Trophoblast cell (in vitro differentiated cells and primary cell): ENCODE measurements around the gene AASDH.
A peak's percentile ranks its signal among the peaks of the same experiment; 100 is the strongest.

Experiments used
- DNase-seq, 2 donors: peaks; one replicate each; pipeline ENCODE4 v3.0.0-alpha.2; 2016
- H2AFZ ChIP-seq: 2 replicates; pipeline ENCODE4 v1.6.1; 2013; ENCODE audit warnings: low read length, moderate library complexity, mild to moderate bottlenecking; ENCODE audit not compliant: insufficient read depth, poor library complexity
- H2AK5ac ChIP-seq: 2 replicates; pipeline ENCODE4 v1.6.1; 2013; ENCODE audit warnings: mild to moderate bottlenecking, low read length
- H2BK120ac ChIP-seq: 2 replicates; pipeline ENCODE4 v1.6.1; 2013; ENCODE audit warnings: low read length, mild to moderate bottlenecking, moderate library complexity; ENCODE audit not compliant: insufficient read depth, poor library complexity
- H2BK12ac ChIP-seq: 2 replicates; pipeline ENCODE4 v1.6.1; 2013; ENCODE audit warnings: mild to moderate bottlenecking, low read length, moderate library complexity
- H2BK5ac ChIP-seq: 2 replicates; pipeline ENCODE4 v1.6.1; 2013; ENCODE audit warnings: low read length, low read depth, moderate library complexity, mild to moderate bottlenecking; ENCODE audit not compliant: poor library complexity
- H3K14ac ChIP-seq: 2 replicates; pipeline ENCODE4 v1.6.1; 2013; ENCODE audit warnings: mild to moderate bottlenecking, low read length
- H3K18ac ChIP-seq: 2 replicates; pipeline ENCODE4 v1.6.1; 2013; ENCODE audit warnings: mild to moderate bottlenecking, low read length
- H3K23ac ChIP-seq: 2 replicates; pipeline ENCODE4 v1.6.1; 2013; ENCODE audit warnings: low read length
- H3K27ac ChIP-seq: 2 replicates; pipeline ENCODE4 v1.5.1; 2013; ENCODE audit warnings: low read depth, mild to moderate bottlenecking, inconsistent platforms, low read length, moderate library complexity
- H3K27me3 ChIP-seq: 2 replicates; pipeline ENCODE4 v1.6.1; 2013; ENCODE audit warnings: inconsistent platforms, mild to moderate bottlenecking, low read length, moderate library complexity; ENCODE audit not compliant: insufficient read depth
- H3K36me3 ChIP-seq, 2 experiments: 1 replicate in 1 of 2; 2 replicates in 1 of 2; pipeline ENCODE4 v1.6.1; 2013; ENCODE audit warnings: low read length in 2 of 2, mild to moderate bottlenecking in 2 of 2, moderate library complexity in 1 of 2; ENCODE audit not compliant: insufficient read depth in 2 of 2, control insufficient read depth in 1 of 2
- H3K4ac ChIP-seq: 2 replicates; pipeline ENCODE4 v1.6.1; 2013; ENCODE audit warnings: low read depth, mild to moderate bottlenecking, low read length, moderate library complexity
- H3K4me1 ChIP-seq, 2 experiments: 1 replicate in 1 of 2; 2 replicates in 1 of 2; pipeline ENCODE4 v1.6.1; 2013; ENCODE audit warnings: low read length in 2 of 2, mild to moderate bottlenecking in 2 of 2, moderate library complexity in 1 of 2; ENCODE audit not compliant: insufficient read depth in 2 of 2, control insufficient read depth in 1 of 2
- H3K4me2 ChIP-seq: 2 replicates; pipeline ENCODE4 v1.6.1; 2013; ENCODE audit warnings: inconsistent platforms, mild to moderate bottlenecking, low read length, moderate library complexity
- H3K4me3 ChIP-seq: 2 replicates; pipeline ENCODE4 v1.5.1; 2013; ENCODE audit warnings: mild to moderate bottlenecking, low read depth, low read length, inconsistent platforms
- H3K79me1 ChIP-seq: one replicate; pipeline ENCODE4 v1.6.1; 2013; ENCODE audit warnings: low read length
- H3K79me2 ChIP-seq: 2 replicates; pipeline ENCODE4 v1.6.1; 2013; ENCODE audit warnings: low read length, mild to moderate bottlenecking; ENCODE audit not compliant: control insufficient read depth, insufficient read depth, poor library complexity
- H3K9ac ChIP-seq: 2 replicates; pipeline ENCODE4 v1.6.1; 2013; ENCODE audit warnings: mild to moderate bottlenecking, low read length
- H3K9me3 ChIP-seq: 2 replicates; pipeline ENCODE4 v1.6.1; 2013; ENCODE audit warnings: low read depth, mild to moderate bottlenecking, control low read depth, inconsistent platforms, low read length; ENCODE audit not compliant: insufficient read depth
- H4K12ac ChIP-seq: 2 replicates; pipeline ENCODE4 v1.6.1; 2013; ENCODE audit warnings: low read depth, mild to moderate bottlenecking, low read length, moderate library complexity
- H4K8ac ChIP-seq: 2 replicates; pipeline ENCODE4 v1.6.1; 2013; ENCODE audit warnings: low read depth, mild to moderate bottlenecking, low read length, moderate library complexity
- H4K91ac ChIP-seq: one replicate; pipeline ENCODE4 v1.6.1; 2013; ENCODE audit warnings: low read depth, mild to moderate bottlenecking, low read length, moderate library complexity
- WGBS: extraction: QIAGEN DNeasy Blood & Tissue Kit; methylation state at CpG from one replicate; pipeline ENCODE4 v1.1.7; 2013; ENCODE audit warnings: missing lambda C conversion rate; ENCODE audit not compliant: insufficient read length, insufficient coverage; ENCODE audit errors: extremely low coverage; 5-methylcytosine and 5-hydroxymethylcytosine counted together

AASDH gene

DNA sequence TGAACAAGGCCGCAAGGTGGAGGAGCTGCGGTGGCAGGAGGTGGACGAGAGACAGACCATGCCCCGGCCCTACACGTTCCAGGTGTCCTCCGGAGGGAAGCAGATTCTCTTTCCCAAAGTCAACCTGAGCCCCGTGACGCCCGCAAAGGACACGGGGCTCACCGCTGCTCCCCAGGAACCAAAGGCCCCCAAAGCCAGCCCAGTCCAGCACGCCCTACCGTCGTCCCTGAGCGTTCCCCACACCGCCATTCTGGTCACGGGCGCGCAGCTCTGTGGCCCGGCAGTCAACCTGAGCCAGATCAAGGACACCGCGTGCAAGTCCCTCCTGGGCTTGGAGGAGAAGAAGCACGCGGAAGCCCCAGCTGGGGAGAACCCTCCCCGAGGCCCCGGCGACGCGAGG, 72.2 kb downstream of the AASDH start:
- Histone ChIP-seq H3K9ac (no peak overlapping the region), H4K8ac (no peak overlapping the region), H2BK12ac (no peak overlapping the region), H3K18ac (no peak overlapping the region), H2BK5ac (no peak overlapping the region), H3K14ac (no peak overlapping the region), H3K27ac (no peak overlapping the region), H3K23ac (no peak overlapping the region), H3K4me1 (no peaks in the 10 kb centered on the region), H3K79me1 (no peaks in the 10 kb centered on the region), H2AFZ (no peak overlapping the region), H4K91ac (no peak overlapping the region), H3K4ac (no peak overlapping the region), H3K9me3 (no peaks in the 10 kb centered on the region), H3K27me3 (no peaks in the 10 kb centered on the region), H3K4me2 (no peak overlapping the region), H4K12ac (no peak overlapping the region), H3K4me3 (no peak overlapping the region), H3K36me3 (peaks cover 36 to 40% of the 10 kb centered on the region in 2 experiments), H2AK5ac (no peak overlapping the region), H2BK120ac (no peak overlapping the region), H3K79me2 (no peaks in the 10 kb centered on the region)
- WGBS: no CpG with 5 or more reads among the region's 29 CpGs
- no peak for DNase-seq

- Histone ChIP-seq H3K23ac (no peak overlapping the region), H4K12ac (no peak overlapping the region), H3K4me3 (no peak overlapping the region), H3K27ac (no peak overlapping the region), H2AFZ (no peak overlapping the region), H3K27me3 (no peaks in the 10 kb centered on the region), H2BK120ac (no peak overlapping the region), H3K79me1 (no peaks in the 10 kb centered on the region), H3K9me3 (no peaks in the 10 kb centered on the region), H4K91ac (no peak overlapping the region), H4K8ac (no peak overlapping the region), H2BK5ac (no peak overlapping the region), H3K9ac (no peak overlapping the region), H3K4me1 (no peaks in the 10 kb centered on the region), H3K14ac (no peak overlapping the region), H3K18ac (no peak overlapping the region), H3K79me2 (no peaks in the 10 kb centered on the region), H3K36me3 (peaks cover 37 to 40% of the 10 kb centered on the region in 2 experiments), H2AK5ac (no peak overlapping the region), H2BK12ac (no peak overlapping the region), H3K4ac (no peak overlapping the region), H3K4me2 (no peak overlapping the region)
- peak in 1 of 2 donors; percentile 55 for DNase-seq
- no CpG with 5 or more reads among the region's 50 CpGs for WGBS
These were observed 72.9 kb downstream of the AASDH start for GRCh38 chr4:56314207-56314915.

GRCh38 chr4:56313132-56313531, 74.2 kb downstream of the AASDH start:
- Histone ChIP-seq H3K14ac (no peak overlapping the region), H2BK120ac (no peak overlapping the region), H2AFZ (no peak overlapping the region), H3K27ac (no peak overlapping the region), H3K4me3 (no peak overlapping the region), H3K9me3 (no peaks in the 10 kb centered on the region), H3K4ac (no peak overlapping the region), H3K79me1 (no peaks in the 10 kb centered on the region), H3K4me2 (no peak overlapping the region), H3K23ac (no peak overlapping the region), H3K18ac (no peak overlapping the region), H3K79me2 (no peaks in the 10 kb centered on the region), H3K9ac (no peak overlapping the region), H4K12ac (no peak overlapping the region), H3K4me1 (no peaks in the 10 kb centered on the region), H3K36me3 (peaks cover 37 to 38% of the 10 kb centered on the region in 2 experiments), H3K27me3 (no peaks in the 10 kb centered on the region), H2AK5ac (no peak overlapping the region), H4K8ac (no peak overlapping the region), H2BK12ac (no peak overlapping the region), H2BK5ac (no peak overlapping the region), H4K91ac (no peak overlapping the region)
- no peak for DNase-seq
- WGBS: no CpG with 5 or more reads among the region's 12 CpGs

- Histone ChIP-seq H4K12ac (no peak overlapping the region), H4K91ac (no peak overlapping the region), H3K18ac (no peak overlapping the region), H2AK5ac (no peak overlapping the region), H4K8ac (no peak overlapping the region), H3K4me1 (no peaks in the 10 kb centered on the region), H2BK12ac (no peak overlapping the region), H3K79me2 (no peaks in the 10 kb centered on the region), H3K23ac (no peak overlapping the region), H3K27ac (no peak overlapping the region), H3K9me3 (no peaks in the 10 kb centered on the region), H3K79me1 (no peaks in the 10 kb centered on the region), H3K14ac (no peak overlapping the region), H2BK120ac (no peak overlapping the region), H3K27me3 (no peaks in the 10 kb centered on the region), H3K4ac (no peak overlapping the region), H3K4me2 (no peak overlapping the region), H2BK5ac (no peak overlapping the region), H3K9ac (no peak overlapping the region), H2AFZ (no peak overlapping the region), H3K36me3 (peaks cover 39 to 40% of the 10 kb centered on the region in 2 experiments), H3K4me3 (no peak overlapping the region)
- WGBS: no CpG with 5 or more reads among the region's 7 CpGs
- DNase-seq: no peak
These were observed 75.9 kb downstream of the AASDH start for GRCh38 chr4:56311299-56311975.
